Measurements from ENCODE around the gene ST3GAL2.
"Not testable (repeated sequence)": the region's sequence is repeated elsewhere in the genome, so short reads cannot be mapped to it uniquely, and the experiment has no call there.

The ST3GAL2 gene

GRCh38 chr16:70375636-70376611 is 63.0 kb downstream of the ST3GAL2 start:
- no peak for DNase-seq
- ATAC-seq: no peak
- no peaks in the 10 kb centered on the region for H3K27me3 Mint-ChIP-seq
- no peak overlapping the region for H3K4me3 Mint-ChIP-seq
- peaks cover 23% of the 10 kb centered on the region for H3K4me1 Mint-ChIP-seq
- H3K9me3 Mint-ChIP-seq: no peaks in the 10 kb centered on the region
- peak overlapping the region in 1 of 2 donors; percentile 88 for H3K27ac Mint-ChIP-seq

GRCh38 chr16:70374213-70374612 is 64.7 kb downstream of the ST3GAL2 start:
- ATAC-seq (no peak), DNase-seq (no peak)
- H3K9me3 Mint-ChIP-seq: no peaks in the 10 kb centered on the region
- no peak overlapping the region for H3K4me3 Mint-ChIP-seq
- no peaks in the 10 kb centered on the region for H3K27me3 Mint-ChIP-seq
- H3K27ac Mint-ChIP-seq: no peak overlapping the region
- H3K4me1 Mint-ChIP-seq: peaks cover 23% of the 10 kb centered on the region

GRCh38 chr16:70372921-70373728 is 65.8 kb downstream of the ST3GAL2 start:
- Mint-ChIP-seq H3K27ac (peak overlapping the region in 1 of 2 donors; percentile 74), H3K9me3 (no peaks in the 10 kb centered on the region), H3K4me3 (no peak overlapping the region), H3K27me3 (no peaks in the 10 kb centered on the region), H3K4me1 (peaks cover 19% of the 10 kb centered on the region)
- ATAC-seq: no peak
- DNase-seq: no peak

GRCh38 chr16:70370924-70371323 is 68.0 kb downstream of the ST3GAL2 start:
- DNase-seq (no peak), ATAC-seq (no peak)
- H3K27ac Mint-ChIP-seq: peak overlapping the region in 1 of 2 donors; percentile 65
- no peaks in the 10 kb centered on the region for H3K9me3 Mint-ChIP-seq
- H3K4me3 Mint-ChIP-seq: no peak overlapping the region
- peaks cover 11% of the 10 kb centered on the region for H3K4me1 Mint-ChIP-seq
- H3K27me3 Mint-ChIP-seq: no peaks in the 10 kb centered on the region

GRCh38 chr16:70370145-70370544 is 68.8 kb downstream of the ST3GAL2 start:
- H3K27me3 Mint-ChIP-seq, H3K9me3 Mint-ChIP-seq, H3K4me3 Mint-ChIP-seq: not testable (repeated sequence)
- DNase-seq: peak; percentile 37 to 42
- Mint-ChIP-seq H3K27ac (peak overlapping the region in 1 of 2 donors; percentile 50), H3K4me1 (peaks cover 11% of the 10 kb centered on the region)
- peak; percentile 70 for ATAC-seq

- Mint-ChIP-seq H3K9me3 (no peaks in the 10 kb centered on the region), H3K4me3 (no peak overlapping the region), H3K27me3 (no peaks in the 10 kb centered on the region), H3K27ac (no peak overlapping the region), H3K4me1 (no peaks in the 10 kb centered on the region)
- no peak for DNase-seq
- ATAC-seq: no peak
Measured at GRCh38 chr16:70364399-70364798, 74.5 kb downstream of the ST3GAL2 start.

GRCh38 chr16:70359552-70359951 is 79.3 kb downstream of the ST3GAL2 start:
- no peak overlapping the region for H3K27ac Mint-ChIP-seq
- no peaks in the 10 kb centered on the region for H3K4me1 Mint-ChIP-seq
- DNase-seq (no peak), ATAC-seq (no peak)
- H3K27me3 Mint-ChIP-seq: no peaks in the 10 kb centered on the region
- no peak overlapping the region for H3K4me3 Mint-ChIP-seq
- no peaks in the 10 kb centered on the region for H3K9me3 Mint-ChIP-seq

- H3K27ac Mint-ChIP-seq: peak overlapping the region; percentile 12 to 13
- peaks cover 44% of the 10 kb centered on the region for H3K4me1 Mint-ChIP-seq
- H3K4me3 Mint-ChIP-seq: no peak overlapping the region
- H3K27me3 Mint-ChIP-seq: no peaks in the 10 kb centered on the region
- no peak for ATAC-seq
- no peaks in the 10 kb centered on the region for H3K9me3 Mint-ChIP-seq
- no peak for DNase-seq
Measured at GRCh38 chr16:70349783-70350182, 89.1 kb downstream of the ST3GAL2 start.

- H3K9me3 Mint-ChIP-seq: no peaks in the 10 kb centered on the region
- H3K4me1 Mint-ChIP-seq: peaks cover 44% of the 10 kb centered on the region
- peak overlapping the region in 1 of 2 donors; percentile 57 for H3K27ac Mint-ChIP-seq
- H3K27me3 Mint-ChIP-seq: no peaks in the 10 kb centered on the region
- DNase-seq (no peak), ATAC-seq (no peak)
- peak overlapping the region in 1 of 2 donors; percentile 15 for H3K4me3 Mint-ChIP-seq
Measured at GRCh38 chr16:70348991-70349390, 89.9 kb downstream of the ST3GAL2 start.

GRCh38 chr16:70345840-70346239 is 93.1 kb downstream of the ST3GAL2 start:
- DNase-seq (no peak), ATAC-seq (no peak)
- Mint-ChIP-seq H3K9me3 (no peaks in the 10 kb centered on the region), H3K4me1 (peaks cover 38% of the 10 kb centered on the region), H3K27ac (peak overlapping the region; percentile 92 to 99), H3K27me3 (no peaks in the 10 kb centered on the region), H3K4me3 (peak overlapping the region; percentile 89 to 95)

GRCh38 chr16:70342016-70342415 is 96.9 kb downstream of the ST3GAL2 start:
- Mint-ChIP-seq H3K4me3 (no peak overlapping the region), H3K4me1 (peaks cover 10% of the 10 kb centered on the region), H3K27ac (no peak overlapping the region), H3K9me3 (no peaks in the 10 kb centered on the region), H3K27me3 (no peaks in the 10 kb centered on the region)
- ATAC-seq (no peak), DNase-seq (no peak)

GRCh38 chr16:70341600-70341999 is 97.3 kb downstream of the ST3GAL2 start:
- no peaks in the 10 kb centered on the region for H3K27me3 Mint-ChIP-seq
- no peak overlapping the region for H3K27ac Mint-ChIP-seq
- no peak overlapping the region for H3K4me3 Mint-ChIP-seq
- peaks cover 10% of the 10 kb centered on the region for H3K4me1 Mint-ChIP-seq
- no peaks in the 10 kb centered on the region for H3K9me3 Mint-ChIP-seq
- DNase-seq (no peak), ATAC-seq (no peak)

GRCh38 chr16:70337814-70338213 is 101.1 kb downstream of the ST3GAL2 start:
- no peaks in the 10 kb centered on the region for H3K9me3 Mint-ChIP-seq
- DNase-seq (no peak), ATAC-seq (no peak)
- H3K27ac Mint-ChIP-seq: no peak overlapping the region
- H3K4me3 Mint-ChIP-seq: no peak overlapping the region
- H3K27me3 Mint-ChIP-seq: no peaks in the 10 kb centered on the region
- H3K4me1 Mint-ChIP-seq: no peaks in the 10 kb centered on the region

- H3K4me3 Mint-ChIP-seq, DNase-seq, H3K27me3 Mint-ChIP-seq, ATAC-seq, H3K4me1 Mint-ChIP-seq, H3K9me3 Mint-ChIP-seq: not testable (repeated sequence)
- peak overlapping the region in 1 of 2 donors; percentile 69 for H3K27ac Mint-ChIP-seq
Measured at GRCh38 chr16:70332728-70333127, 106.2 kb downstream of the ST3GAL2 start.

GRCh38 chr16:70331588-70332358 is 107.1 kb downstream of the ST3GAL2 start:
- peak; percentile 52 for ATAC-seq
- no peak overlapping the region for H3K27ac Mint-ChIP-seq

More at GRCh38 chr16:70331588-70332358, 107.1 kb downstream of the ST3GAL2 start:
- Mint-ChIP-seq H3K4me1 (no peaks in the 10 kb centered on the region), H3K9me3 (no peaks in the 10 kb centered on the region), H3K27me3 (no peaks in the 10 kb centered on the region), H3K4me3 (no peak overlapping the region)
- no peak for DNase-seq

Measured in stimulated activated naive CD8-positive, alpha-beta T cell treated with anti-CD3 and anti-CD28 coated beads, Interleukin-15, amount 100 ng/mL, for 72 hours (primary cell).